EH (cell line): ENCODE data around the gene RGS16.
"Not testable (repeated sequence)": the region's sequence is repeated elsewhere in the genome, so short reads cannot be mapped to it uniquely, and the experiment has no call there.

Source experiments
- DNase-seq: peaks from one replicate; pipeline ENCODE4 v3.0.0-alpha.2; 2015; ENCODE audit warnings: low read depth

RGS16 gene, protein sequence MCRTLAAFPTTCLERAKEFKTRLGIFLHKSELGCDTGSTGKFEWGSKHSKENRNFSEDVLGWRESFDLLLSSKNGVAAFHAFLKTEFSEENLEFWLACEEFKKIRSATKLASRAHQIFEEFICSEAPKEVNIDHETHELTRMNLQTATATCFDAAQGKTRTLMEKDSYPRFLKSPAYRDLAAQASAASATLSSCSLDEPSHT

DNA sequence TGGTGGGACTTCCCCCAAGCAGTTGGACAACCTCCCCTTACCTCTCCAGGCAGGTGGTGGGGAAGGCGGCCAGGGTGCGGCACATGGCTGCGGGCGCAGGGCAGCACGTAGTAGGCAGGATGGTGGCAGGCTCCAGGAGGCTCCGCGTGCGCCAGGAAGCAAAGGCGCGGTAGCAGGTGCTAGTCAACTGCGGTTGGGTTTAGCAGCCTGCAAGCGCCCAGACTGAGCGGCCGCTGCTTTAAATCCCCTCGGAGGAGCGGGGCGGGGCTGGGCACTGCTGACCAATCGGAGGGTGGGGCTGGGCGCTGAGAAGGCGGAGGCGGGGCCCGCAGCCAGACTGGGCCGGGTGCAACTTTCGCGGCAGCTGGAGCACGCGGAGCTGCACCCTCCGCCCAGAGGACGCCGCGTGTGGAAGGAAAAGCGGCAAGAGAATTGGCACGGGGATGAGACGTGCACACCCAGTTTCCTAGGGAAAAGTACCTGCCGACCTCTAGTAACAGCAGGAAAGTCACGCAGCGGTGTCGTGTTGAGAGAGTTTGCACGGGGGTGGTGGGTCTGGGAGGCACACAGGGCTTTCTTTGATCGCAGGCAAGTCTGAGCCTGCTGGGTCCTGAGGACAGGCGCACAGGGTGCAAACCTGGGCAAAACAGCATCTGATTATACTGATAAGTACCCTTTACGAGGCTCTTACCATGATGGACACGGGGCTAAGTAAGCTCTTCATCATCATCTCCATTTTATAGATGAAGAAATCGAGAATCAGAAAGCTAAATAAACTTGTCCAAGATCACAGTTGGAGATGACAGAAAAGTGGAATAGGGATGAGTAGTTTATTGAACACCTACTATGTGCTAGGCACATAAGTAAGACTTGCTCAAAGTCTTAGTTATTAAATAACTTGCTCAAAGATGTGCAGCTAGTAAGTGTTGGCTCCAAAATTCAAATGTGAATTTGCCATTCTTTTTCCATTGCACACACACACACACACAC lies at the start of gene RGS16:
RGS16 (minus strand) TSS at position 215 of the 990 bp plus-strand sequence; CDS start at position 85, 130 bp downstream.
- peak; percentile 82 for DNase-seq

DNA sequence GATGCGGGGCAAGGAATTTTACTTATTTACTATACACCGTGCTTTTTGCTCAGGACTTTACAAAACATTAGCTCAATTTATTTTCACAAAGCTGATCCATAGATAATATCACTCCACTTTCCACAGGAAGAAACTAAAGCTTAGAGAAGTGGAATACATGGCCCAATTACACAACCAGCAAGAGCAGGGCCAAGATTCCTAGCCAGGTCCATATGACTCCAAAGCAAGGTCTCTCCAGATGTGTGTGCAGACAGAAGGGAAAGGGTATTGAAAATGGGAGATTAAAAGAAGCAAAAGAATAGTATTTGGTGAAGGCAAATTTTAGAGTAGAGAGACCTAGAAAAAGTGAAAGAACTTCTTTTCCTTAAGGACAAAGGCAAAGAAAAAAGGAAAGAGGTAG lies 49.8 kb upstream of the RGS16 start:
- no peak for DNase-seq

DNA sequence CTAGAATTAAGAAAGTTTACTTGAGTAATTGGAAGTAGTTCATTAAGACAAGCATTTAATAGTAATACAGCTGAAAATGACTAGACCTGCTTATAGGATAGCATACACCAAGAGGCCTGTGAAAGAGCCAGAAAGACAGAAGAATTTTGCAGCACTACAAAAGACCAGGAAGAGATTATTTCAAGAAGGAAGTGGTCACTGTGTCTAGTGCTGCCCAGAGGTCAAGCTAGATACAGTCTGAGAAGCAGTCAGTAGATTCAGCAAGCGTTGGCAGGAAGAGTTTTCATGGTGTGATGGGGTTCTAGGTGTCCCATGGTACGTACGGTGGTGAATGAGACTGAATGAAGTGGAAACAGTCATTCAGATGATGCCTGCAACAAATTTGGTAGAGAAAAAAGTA lies 48.7 kb upstream of the RGS16 start:
- DNase-seq: no peak

DNA sequence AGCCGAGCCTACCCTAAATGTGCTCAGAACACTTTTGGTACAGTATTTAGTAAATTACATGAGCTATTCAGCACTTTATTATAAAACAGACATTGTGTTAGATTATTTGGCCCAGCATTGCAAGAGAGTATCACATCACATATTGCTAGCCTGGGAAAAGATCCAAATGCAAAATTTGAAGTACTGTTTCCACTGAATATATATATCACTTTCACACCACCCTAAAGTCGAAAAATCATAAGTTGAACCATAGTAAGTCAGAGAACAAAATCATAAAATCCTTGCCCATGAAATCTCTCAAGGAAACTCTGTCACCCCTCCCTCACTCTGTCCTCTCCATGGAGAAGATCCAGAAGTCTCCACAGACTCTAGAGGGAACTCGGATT lies 47.1 kb upstream of the RGS16 start:
- no peak for DNase-seq

DNA sequence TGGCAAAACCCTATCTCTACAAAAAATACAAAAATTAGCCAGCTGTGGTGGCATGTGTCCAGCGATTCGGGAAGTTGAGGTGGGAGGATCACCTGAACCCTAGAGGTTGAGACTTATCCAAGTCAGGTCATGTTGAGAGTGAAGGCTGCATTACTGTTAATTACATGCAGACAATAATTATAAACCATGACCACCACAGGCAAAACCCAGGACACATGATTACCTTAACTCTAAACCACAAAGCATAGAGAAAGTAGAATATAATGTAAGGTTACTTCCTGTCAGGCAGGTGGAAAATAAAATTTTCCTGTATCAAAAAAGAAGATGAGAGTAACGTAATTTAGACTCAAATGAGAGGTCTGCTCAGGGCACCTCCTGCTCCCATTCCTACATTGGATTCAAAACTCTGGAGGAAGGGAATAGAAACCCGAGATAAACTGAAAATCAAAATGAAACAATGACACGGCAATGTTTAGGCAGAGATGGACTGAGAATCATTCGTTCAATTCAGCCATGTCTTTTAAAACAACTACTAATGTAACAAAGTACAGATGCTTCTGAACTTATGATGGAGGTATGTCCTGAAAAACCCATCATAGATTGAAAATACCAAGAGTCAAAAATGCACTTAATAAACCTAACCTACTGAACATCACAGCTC lies 46.6 kb upstream of the RGS16 start:
- DNase-seq: no peak

DNA sequence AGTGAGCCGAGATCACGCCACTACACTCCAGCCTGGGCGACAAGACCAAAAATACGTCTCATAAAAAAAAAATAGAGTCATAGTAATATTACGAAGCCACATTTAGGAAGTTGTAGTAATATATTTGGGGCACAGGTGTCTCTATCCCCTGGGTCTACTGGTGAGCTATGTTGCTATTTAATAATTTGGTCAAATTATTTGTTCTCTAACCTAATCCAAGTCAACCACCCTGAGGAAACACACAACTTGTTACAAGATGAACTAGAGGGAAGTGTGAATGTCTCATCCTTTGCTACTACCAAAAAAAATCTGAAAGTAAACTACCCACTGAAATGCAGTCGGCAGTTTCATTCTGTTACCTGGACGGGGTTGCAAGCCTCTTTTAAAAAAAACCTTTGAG lies 44.9 kb upstream of the RGS16 start:
- DNase-seq: no peak

DNA sequence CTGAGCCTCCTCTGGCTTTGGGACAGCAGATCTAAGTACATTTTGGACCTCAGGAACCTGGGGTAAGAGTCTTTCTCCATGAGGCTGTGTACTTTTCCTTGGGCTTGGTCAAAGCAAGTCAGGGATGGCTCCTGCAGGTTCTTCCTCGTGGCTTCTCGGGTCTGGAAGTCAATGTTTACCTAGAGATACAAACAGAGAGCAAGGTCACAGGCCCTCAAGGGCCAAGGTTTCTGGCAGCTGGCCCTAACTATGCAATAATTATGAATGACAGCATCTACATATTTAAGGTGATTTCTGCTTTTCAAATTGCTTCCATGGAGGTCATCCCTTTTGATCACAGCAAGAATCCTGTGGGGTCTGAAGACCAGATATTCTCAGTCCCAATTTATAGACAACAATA lies 42.5 kb upstream of the RGS16 start:
- no peak for DNase-seq

DNA sequence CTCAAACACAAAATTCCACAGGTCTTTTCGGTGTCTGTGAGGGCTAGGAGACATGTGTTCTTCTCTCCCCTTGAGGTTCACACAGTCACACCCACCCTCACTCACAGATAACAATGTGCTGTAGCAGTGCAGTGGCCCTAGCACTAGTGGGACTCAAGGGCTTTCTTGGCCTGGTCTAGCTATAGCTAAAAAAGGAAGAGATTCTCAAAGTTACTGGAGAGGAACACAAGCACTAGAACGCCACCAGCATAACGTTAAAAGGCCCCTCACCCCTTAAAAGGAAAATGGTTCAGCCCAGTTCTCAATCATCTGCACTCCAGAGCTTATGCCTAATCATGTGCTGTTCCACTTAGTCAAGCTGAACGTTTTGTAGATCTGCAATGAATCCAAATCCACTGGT lies 40.7 kb upstream of the RGS16 start:
- no peak for DNase-seq

DNA sequence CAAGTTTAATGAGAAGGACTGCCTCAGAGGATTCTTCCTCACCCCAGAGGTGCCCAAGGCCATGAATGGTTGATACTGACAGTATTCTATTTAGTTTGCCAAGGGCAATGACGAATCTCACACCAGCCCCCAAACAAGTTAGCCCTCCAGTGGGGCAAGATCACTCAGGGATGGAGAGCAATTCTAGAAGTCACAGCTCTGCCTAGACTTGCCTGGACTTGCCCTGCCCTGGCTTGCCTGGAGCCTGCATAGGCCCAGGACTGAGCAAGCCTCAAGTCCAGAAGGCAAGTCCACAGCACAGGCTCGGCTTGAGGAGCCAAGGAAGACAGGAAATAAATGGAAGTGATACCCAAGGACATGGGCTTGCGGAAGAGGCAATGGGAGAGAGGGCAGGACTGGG lies 39.5 kb upstream of the RGS16 start:
- DNase-seq: no peak

DNA sequence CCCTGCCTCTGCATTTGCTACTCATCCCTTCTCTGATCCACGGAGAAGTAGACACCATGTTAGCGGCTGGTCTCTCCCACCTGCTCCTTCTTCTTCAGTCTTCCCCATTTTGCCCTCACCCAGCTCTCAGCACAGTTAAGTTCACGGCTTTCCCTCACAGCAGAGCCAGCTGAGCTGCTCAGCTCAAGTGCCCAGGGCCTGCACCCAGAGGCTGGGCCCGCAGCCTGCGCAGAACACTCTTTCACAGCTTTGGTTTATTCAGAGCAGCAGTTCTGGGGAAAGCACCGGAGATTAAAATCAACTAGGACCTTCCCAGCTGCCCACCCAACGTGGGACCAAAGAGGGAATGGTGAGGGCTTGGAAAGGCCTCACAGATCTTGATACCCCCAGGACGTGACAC lies 38.3 kb upstream of the RGS16 start:
- DNase-seq: no peak

DNA sequence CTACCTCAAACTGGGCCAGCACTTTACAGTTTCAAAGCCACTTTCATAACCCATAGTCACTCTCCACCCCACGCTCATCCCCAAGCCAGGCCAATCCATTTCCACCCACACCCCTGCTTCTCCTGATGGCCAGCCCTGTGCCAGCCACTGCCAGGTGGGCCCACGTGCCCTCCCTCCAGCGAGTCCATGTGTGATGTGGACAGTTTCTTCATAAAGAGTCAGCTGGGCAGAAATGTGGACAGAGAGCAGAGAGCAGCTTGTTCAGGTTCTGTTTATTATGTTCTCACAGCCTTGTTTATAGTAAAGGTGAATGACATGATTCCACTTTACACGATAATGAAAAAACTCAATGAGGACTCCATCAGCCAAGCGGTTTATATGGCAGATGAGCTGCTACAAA lies 37.4 kb upstream of the RGS16 start:
- DNase-seq: no peak

DNA sequence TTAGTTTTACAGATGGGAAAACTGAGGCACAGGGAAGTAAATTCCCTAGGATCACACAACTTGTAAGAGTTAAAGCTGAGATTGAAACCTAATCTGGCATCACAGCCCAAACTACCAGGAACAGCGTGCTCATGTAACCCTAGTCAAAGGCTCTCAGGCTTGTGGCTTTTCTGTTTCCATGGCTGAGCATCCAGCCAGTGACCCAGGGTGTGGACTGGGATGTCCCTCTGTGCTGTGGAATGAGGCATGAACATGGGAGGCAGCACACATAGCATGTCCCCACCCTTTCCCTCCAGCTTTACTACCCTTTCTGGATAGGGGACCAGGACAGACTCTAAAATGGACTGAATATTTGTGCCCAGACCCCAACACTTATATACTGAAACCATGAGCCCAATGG lies 35.1 kb upstream of the RGS16 start:
- no peak for DNase-seq

DNA sequence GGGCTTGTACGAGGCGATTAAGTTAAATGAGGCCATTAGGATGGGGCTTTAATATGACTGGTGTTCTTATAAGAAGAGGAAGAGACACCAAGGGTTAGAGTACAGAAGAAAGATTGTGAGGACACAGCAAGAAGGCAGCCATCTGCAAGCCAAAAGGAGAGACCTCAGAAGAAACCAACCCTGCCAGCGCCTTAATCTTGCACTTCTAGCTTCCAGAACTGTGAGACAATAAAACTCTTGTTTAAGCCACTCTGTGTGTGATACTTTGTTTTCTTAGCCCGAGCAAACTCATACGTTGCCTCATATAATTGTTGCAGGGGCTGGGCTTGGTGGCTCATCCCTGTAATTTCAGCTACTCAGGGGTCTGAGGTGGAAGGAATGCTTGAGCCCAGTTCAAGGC lies 33.6 kb upstream of the RGS16 start:
- no peak for DNase-seq

DNA sequence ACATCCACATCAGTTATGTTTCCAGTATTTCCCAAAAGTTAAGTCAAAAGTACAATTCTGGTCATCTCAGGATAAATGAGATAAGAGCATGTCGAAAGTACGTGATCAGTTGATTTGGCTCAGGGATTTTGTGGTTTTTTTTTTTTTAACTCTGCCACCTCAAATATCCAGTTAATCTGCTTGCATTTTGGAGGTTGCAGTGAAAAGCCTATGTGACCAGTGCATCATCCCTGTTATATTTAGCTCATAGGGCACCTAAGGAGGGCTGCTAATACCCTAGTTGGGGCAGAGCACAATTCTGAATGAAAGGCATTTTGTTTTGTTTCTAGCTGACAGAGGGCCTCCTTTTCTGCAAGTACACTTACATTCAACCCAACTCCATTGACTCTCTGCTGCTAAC lies 31.7 kb upstream of the RGS16 start:
- no peak for DNase-seq

DNA sequence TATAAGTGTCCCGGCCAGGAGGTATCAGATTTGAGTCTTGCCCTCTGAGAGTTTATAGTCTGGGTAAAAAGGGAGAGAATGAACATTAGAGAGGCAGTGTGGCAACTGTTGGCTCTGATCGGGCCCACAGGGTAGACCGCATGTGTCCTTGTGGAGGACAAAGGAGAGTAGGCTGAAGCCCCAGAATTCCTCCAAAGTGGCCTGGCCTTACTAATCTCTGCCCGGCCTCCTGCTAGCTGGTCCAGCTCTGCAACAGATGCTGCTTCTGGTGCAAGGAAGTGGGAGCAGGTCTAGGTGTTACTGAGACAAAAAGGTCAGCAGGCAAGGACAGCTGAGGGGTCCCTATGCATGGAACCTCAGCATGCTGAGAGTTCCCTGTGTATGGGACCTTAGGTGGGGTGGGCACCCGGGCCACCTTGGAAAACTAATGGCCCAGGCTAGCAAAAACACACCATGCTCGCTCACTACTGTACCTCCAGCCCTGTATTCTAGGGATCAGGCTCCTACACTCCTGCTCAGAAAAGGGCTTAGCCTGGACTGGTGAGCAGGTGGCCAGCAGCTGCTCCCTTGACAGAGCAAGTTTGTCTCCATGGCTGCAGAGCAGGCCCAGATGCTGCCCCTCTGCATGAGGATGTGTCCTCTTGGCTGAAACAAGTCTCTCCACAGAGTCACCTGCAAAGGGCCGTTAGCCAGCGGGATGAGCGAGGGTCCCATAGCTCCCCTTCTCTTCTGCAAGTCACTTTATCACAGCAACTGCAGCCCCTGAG lies 30.3 kb upstream of the RGS16 start:
- DNase-seq: no peak

DNA sequence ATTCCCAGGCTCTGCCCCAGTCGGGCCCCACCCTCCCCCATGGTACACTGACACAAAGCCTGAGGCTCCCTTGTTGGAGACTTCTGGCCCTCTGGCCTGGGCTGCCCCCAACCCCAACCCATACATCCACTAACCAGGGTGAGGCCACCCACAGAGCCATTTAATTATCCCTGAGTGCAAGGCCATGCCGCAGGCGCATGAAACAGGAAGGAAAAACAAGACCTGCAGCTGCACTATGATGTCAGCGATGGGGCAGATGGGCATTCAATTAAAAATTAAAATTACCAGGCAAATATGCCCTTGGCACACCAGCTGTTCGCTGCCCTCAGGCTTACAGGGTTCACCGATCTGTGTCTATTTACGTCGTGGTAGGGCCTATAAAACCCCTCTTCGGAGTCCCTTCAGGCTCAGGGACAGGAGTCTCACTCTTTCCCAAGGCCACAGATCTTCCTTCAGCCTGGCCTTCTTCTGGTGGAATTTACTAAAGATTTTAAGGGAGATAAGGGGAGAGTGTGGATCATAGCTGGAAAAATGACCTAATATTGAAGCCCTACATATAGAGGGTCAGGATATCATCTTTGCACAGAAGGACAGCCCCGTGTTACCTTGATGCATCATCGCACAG lies 29.6 kb upstream of the RGS16 start:
- DNase-seq: no peak

DNA sequence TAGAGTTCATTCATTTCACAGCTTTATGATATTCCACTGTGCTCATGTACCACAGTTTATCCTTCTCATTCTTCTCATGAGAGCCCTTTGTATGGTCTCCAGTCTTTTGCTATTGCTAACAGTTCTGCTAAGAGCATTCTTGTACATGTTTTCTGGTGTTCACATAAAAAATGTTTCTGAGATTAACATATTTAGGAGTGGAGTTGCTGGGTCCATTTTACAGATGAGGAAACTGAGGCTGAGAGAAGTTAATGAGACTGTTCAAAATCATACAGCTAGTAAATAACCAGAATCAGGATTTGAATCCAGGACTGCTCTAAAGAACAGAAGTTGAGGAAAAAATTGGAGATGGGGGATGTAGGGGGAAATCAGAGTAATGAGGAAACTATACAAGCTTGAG lies 28.8 kb upstream of the RGS16 start:
- DNase-seq: no peak

DNA sequence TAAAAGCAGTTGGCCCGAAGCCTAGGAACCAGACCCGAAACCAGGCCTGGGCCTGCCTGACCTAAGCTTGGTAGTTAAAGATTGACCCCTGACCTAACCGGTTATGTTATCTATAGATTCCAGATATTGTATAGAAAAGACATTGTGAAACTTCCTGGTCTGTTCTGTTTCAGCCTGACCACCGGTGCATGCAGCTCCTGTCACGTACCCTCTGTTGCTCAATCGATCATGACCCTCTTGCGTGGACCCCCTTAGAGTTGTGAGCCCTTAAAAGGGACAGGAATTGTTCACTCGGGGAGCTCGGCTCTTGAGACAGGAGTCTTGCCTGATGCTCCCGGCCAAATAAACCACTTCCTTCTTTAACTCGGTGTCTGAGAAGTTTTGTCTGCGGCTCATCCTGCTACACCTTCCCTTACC lies 28.3 kb upstream of the RGS16 start:
- DNase-seq: not testable (repeated sequence)

DNA sequence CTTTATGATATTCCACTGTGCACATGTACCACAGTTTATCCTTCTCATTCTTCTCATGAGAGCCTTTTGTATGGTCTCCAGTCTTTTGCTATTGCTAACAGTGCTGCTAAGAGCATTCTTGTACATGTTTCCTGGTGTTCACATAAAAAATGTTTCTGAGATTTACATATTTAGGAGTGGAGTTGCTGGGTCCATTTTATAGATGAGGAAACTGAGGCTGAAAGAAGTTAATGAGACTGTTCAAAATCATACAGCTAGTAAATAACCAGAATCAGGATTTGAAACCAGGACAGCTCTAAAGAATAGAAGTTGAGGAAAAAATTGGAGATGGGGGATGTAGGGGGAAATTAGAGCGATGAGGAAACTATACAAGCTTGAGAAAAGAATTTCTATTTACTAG lies 27.8 kb upstream of the RGS16 start:
- no peak for DNase-seq

DNA sequence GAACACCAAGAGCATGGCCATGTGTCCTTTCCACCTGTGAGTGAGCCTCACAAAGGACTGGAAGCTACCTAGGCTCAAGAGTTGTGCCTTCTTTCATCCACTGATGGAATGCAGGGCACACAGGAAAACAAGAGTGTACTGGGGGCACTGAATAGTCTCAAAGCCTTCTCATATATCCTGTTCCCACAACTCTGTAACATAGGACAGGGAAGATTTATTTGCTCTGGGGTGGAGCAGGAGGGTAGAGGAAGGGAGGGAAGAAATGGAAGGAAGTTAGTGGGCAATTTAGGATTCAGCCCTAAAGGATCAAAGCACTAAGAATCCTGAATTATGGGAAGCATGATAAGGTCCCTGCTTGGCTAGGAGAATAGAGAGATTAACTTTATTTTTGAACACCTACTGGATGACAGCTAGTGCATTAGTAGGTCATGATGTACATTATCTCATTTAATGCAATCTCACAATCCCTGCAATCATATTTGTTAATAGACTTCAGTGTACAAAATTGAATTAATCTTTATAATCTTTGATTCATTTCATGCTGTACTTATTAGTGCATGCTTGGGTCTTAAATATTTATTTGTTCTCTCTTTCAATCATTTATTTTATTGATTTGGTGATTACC lies 27.0 kb upstream of the RGS16 start:
- DNase-seq: no peak

DNA sequence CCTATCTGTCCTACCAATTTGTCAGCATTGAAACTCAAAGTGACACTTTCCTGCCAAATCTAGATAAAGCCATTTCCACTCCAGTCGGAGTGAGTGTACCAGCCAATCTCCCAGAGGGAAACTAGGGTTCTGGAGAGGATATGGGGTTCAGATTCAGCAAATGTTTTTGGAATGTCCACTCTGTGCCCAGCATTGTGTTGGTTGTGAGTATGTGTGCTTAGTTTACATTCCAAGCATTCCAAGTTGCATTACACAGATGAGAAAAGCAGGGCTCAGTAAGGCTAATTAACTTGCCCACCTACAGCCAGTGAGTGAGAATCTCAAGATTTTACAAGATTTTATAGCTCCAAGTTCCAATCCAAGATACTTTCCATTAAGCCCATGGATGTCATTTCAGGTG lies 26.4 kb upstream of the RGS16 start:
- DNase-seq: peak; percentile 27
